ENCODE results near the gene GALNT18. TPM values are rescaled to one million over a fixed set of nuclear protein-coding genes. Genes with fewer than 3 reads are reported as not detected.

Gene GALNT18
- polyA plus RNA-seq, 1 donor from 2014 or later, result 7.6 TPM

DNA sequence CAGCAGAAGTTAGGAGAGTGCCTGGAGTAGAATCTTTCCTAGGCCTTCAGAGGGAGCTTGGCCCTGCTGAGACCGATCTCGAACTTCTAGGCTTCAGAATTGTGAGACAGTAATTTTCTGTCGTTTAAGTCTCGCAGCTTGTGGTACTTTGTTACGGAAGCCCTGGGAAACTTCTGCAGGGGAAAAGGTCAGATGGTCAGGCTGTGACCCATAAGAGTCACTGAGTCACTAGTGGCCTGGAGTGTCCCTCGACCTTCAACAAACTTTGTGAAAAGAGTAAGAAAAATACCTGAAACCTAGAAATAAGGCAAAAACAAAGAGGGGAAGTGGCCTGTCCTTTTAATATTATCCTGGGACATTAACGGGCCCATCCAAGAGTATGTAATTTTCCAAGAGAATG, 303.3 kb downstream of the GALNT18 start:
- H3K4me3 ChIP-seq (ENCODE audit: low read length), result no peak overlapping the region
- H3F3A ChIP-seq (ENCODE audit: insufficient read depth, low read length, poor library complexity, severe bottlenecking), result no peaks in the 10 kb centered on the region
- H4K20me1 ChIP-seq (ENCODE audit: insufficient read depth), result no peaks in the 10 kb centered on the region
- no peaks in the 10 kb centered on the region for H3K36me3 ChIP-seq (ENCODE audit: insufficient read depth, low read length)
- no peak overlapping the region for H2AFZ ChIP-seq (ENCODE audit: low read depth, low read length)
- H3K9ac ChIP-seq (ENCODE audit: low read length), result no peak overlapping the region
- H3K4me2 ChIP-seq (ENCODE audit: low read length), result no peak overlapping the region
- peaks cover 4% of the 10 kb centered on the region for H3K9me3 ChIP-seq (ENCODE audit: low read length)
- TF ChIP-seq RAD21 (conservative IDR thresholded peaks at IDR 0.05) (no peak), EP300 (conservative IDR thresholded peaks at IDR 0.05; ENCODE audit: poor library complexity, severe bottlenecking) (no peak), SMC3 (conservative IDR thresholded peaks at IDR 0.05; ENCODE audit: poor library complexity) (no peak), MXI1 (conservative IDR thresholded peaks at IDR 0.05; ENCODE audit: poor library complexity, severe bottlenecking) (no peak), TAF1 (IDR thresholded peaks at IDR 0.05; ENCODE audit: low read depth) (no peak), EZH2 (IDR thresholded peaks at IDR 0.05; ENCODE audit: borderline replicate concordance, insufficient read depth, low read length, poor library complexity, severe bottlenecking) (no peak), POLR2AphosphoS5 (IDR thresholded peaks at IDR 0.05) (no peak)
- TF ChIP-seq, protein P1, sequence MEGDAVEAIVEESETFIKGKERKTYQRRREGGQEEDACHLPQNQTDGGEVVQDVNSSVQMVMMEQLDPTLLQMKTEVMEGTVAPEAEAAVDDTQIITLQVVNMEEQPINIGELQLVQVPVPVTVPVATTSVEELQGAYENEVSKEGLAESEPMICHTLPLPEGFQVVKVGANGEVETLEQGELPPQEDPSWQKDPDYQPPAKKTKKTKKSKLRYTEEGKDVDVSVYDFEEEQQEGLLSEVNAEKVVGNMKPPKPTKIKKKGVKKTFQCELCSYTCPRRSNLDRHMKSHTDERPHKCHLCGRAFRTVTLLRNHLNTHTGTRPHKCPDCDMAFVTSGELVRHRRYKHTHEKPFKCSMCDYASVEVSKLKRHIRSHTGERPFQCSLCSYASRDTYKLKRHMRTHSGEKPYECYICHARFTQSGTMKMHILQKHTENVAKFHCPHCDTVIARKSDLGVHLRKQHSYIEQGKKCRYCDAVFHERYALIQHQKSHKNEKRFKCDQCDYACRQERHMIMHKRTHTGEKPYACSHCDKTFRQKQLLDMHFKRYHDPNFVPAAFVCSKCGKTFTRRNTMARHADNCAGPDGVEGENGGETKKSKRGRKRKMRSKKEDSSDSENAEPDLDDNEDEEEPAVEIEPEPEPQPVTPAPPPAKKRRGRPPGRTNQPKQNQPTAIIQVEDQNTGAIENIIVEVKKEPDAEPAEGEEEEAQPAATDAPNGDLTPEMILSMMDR (IDR thresholded peaks at IDR 0.05; ENCODE audit: poor library complexity, severe bottlenecking), result no peak
- TF ChIP-seq, protein P2, sequence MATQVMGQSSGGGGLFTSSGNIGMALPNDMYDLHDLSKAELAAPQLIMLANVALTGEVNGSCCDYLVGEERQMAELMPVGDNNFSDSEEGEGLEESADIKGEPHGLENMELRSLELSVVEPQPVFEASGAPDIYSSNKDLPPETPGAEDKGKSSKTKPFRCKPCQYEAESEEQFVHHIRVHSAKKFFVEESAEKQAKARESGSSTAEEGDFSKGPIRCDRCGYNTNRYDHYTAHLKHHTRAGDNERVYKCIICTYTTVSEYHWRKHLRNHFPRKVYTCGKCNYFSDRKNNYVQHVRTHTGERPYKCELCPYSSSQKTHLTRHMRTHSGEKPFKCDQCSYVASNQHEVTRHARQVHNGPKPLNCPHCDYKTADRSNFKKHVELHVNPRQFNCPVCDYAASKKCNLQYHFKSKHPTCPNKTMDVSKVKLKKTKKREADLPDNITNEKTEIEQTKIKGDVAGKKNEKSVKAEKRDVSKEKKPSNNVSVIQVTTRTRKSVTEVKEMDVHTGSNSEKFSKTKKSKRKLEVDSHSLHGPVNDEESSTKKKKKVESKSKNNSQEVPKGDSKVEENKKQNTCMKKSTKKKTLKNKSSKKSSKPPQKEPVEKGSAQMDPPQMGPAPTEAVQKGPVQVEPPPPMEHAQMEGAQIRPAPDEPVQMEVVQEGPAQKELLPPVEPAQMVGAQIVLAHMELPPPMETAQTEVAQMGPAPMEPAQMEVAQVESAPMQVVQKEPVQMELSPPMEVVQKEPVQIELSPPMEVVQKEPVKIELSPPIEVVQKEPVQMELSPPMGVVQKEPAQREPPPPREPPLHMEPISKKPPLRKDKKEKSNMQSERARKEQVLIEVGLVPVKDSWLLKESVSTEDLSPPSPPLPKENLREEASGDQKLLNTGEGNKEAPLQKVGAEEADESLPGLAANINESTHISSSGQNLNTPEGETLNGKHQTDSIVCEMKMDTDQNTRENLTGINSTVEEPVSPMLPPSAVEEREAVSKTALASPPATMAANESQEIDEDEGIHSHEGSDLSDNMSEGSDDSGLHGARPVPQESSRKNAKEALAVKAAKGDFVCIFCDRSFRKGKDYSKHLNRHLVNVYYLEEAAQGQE (IDR thresholded peaks at IDR 0.05; ENCODE audit: borderline replicate concordance), result no peak
- no peaks in the 10 kb centered on the region for H3K9me2 ChIP-seq (ENCODE audit: insufficient read depth, low read length)
- no peaks in the 10 kb centered on the region for H3K79me2 ChIP-seq (replicated peaks; ENCODE audit: insufficient read depth, low read length)
- no peak overlapping the region for H3K27ac ChIP-seq (ENCODE audit: low read length)
- no peaks in the 10 kb centered on the region for H3K27me3 ChIP-seq (ENCODE audit: insufficient read depth, low read depth, low read length)

DNA sequence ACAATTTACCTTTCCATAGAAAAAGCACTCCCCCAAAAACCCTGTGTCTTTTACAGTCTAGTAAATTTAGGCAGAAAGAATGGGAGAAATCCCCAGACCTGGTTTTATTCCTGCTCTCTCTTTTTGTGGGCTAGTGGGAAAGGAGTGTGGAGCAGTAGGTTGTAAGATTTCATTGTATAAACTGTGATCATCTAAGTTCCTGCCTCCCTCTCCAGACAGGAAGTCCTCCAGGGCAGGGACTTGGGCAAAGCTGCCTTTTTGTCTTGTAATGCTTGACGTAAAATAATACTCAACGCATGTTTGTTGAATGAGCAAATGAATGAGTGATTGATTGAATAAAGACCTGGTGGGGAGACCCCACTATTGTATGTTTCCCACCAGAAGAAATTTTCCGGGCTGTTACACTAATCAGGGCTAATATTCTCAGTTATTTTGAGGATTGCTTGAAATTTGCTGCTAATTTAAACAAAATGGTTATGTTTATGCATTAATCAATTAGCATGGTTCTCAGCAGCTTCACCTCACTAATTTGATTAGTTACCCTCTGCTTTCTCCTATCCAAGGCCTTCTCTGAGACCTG, 305.1 kb downstream of the GALNT18 start:
- no peak overlapping the region for H3K9ac ChIP-seq (ENCODE audit: low read length)
- H3K4me2 ChIP-seq (ENCODE audit: low read length), result no peak overlapping the region
- no peak overlapping the region for H2AFZ ChIP-seq (ENCODE audit: low read depth, low read length)
- no peaks in the 10 kb centered on the region for H3F3A ChIP-seq (ENCODE audit: insufficient read depth, low read length, poor library complexity, severe bottlenecking)
- H3K36me3 ChIP-seq (ENCODE audit: insufficient read depth, low read length), result no peaks in the 10 kb centered on the region
- no peaks in the 10 kb centered on the region for H3K9me3 ChIP-seq (ENCODE audit: low read length)
- TF ChIP-seq, protein P1 (IDR thresholded peaks at IDR 0.05; ENCODE audit: poor library complexity, severe bottlenecking), result no peak
- TF ChIP-seq POLR2AphosphoS5 (IDR thresholded peaks at IDR 0.05), result no peak
- no peak overlapping the region for H3K4me3 ChIP-seq (ENCODE audit: low read length)
- H3K27me3 ChIP-seq (ENCODE audit: insufficient read depth, low read depth, low read length), result no peaks in the 10 kb centered on the region
- H4K20me1 ChIP-seq (ENCODE audit: insufficient read depth), result no peaks in the 10 kb centered on the region
- H3K27ac ChIP-seq (ENCODE audit: low read length), result no peak overlapping the region
- H3K9me2 ChIP-seq (ENCODE audit: insufficient read depth, low read length), result no peaks in the 10 kb centered on the region
- H3K79me2 ChIP-seq (replicated peaks; ENCODE audit: insufficient read depth, low read length), result no peaks in the 10 kb centered on the region

Measured in neural cell (in vitro differentiated cells).